ENCODE results near the gene KRT25.

DNA sequence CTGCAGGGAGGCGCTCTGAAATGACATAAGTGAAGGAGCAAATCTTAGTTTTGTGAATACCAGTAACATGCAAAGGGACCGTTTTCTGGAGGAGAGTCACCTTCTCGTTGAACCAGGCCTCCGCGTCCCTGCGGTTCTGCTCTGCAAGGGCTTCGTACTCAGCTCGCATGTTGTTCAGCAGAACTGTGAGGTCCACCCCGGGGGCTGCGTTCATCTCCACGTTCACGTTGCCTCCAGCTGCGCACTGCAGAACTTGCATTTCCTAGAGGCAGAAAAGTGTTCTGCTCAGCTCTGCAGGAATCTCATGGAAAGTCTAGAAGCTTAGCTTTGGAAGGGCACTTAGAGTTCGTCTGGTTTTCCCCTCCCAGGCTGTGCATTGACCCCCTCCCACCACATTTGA lies 4.1 kb downstream of the KRT25 start:
- no peak for TF ChIP-seq EZH2 (IDR thresholded peaks at IDR 0.05; ENCODE audit: borderline replicate concordance, insufficient read depth, low read length, poor library complexity, severe bottlenecking)
- TF ChIP-seq, protein P1, sequence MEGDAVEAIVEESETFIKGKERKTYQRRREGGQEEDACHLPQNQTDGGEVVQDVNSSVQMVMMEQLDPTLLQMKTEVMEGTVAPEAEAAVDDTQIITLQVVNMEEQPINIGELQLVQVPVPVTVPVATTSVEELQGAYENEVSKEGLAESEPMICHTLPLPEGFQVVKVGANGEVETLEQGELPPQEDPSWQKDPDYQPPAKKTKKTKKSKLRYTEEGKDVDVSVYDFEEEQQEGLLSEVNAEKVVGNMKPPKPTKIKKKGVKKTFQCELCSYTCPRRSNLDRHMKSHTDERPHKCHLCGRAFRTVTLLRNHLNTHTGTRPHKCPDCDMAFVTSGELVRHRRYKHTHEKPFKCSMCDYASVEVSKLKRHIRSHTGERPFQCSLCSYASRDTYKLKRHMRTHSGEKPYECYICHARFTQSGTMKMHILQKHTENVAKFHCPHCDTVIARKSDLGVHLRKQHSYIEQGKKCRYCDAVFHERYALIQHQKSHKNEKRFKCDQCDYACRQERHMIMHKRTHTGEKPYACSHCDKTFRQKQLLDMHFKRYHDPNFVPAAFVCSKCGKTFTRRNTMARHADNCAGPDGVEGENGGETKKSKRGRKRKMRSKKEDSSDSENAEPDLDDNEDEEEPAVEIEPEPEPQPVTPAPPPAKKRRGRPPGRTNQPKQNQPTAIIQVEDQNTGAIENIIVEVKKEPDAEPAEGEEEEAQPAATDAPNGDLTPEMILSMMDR (IDR thresholded peaks at IDR 0.05; ENCODE audit: poor library complexity, severe bottlenecking), result no peak
